Measurements from ENCODE around the gene ABHD8.

ABHD8 gene

GRCh38 chr19:17333611-17334413 lies 30.6 kb upstream of the ABHD8 start:
- TF ChIP-seq CTCF (IDR thresholded peaks at IDR 0.05; ENCODE audit: low read depth, low read length, missing control alignments): no peak
- no peak for DNase-seq (ENCODE audit: low read depth)
- peak overlapping the region; percentile 76 for H3K4me3 ChIP-seq (ENCODE audit: low read depth, low read length)

- DNase-seq (ENCODE audit: low read depth): no peak
- TF ChIP-seq CTCF (IDR thresholded peaks at IDR 0.05; ENCODE audit: low read depth, low read length, missing control alignments): no peak
- no peak overlapping the region for H3K4me3 ChIP-seq (ENCODE audit: low read depth, low read length)
Observed at GRCh38 chr19:17332677-17333581, 29.7 kb upstream of the ABHD8 start.

- TF ChIP-seq CTCF (IDR thresholded peaks at IDR 0.05; ENCODE audit: low read depth, low read length, missing control alignments): no peak
- DNase-seq (ENCODE audit: low read depth): no peak
Observed at GRCh38 chr19:17332360-17332676, 29.1 kb upstream of the ABHD8 start.

GRCh38 chr19:17331045-17331558 lies 27.9 kb upstream of the ABHD8 start:
- DNase-seq (ENCODE audit: low read depth): no peak
- TF ChIP-seq CTCF (IDR thresholded peaks at IDR 0.05; ENCODE audit: low read depth, low read length, missing control alignments): no peak
- H3K4me3 ChIP-seq (ENCODE audit: low read depth, low read length): no peak overlapping the region

More at GRCh38 chr19:17332360-17332676, 29.1 kb upstream of the ABHD8 start:
- no peak overlapping the region for H3K4me3 ChIP-seq (ENCODE audit: low read depth, low read length)

- no peak for TF ChIP-seq CTCF (IDR thresholded peaks at IDR 0.05; ENCODE audit: low read depth, low read length, missing control alignments)
- H3K4me3 ChIP-seq (ENCODE audit: low read depth, low read length): no peak overlapping the region
- no peak for DNase-seq (ENCODE audit: low read depth)
Observed at GRCh38 chr19:17330262-17331044, 27.2 kb upstream of the ABHD8 start.

- H3K4me3 ChIP-seq (ENCODE audit: low read depth, low read length): no peak overlapping the region
- no peak for DNase-seq (ENCODE audit: low read depth)
- no peak for TF ChIP-seq CTCF (IDR thresholded peaks at IDR 0.05; ENCODE audit: low read depth, low read length, missing control alignments)
Observed at GRCh38 chr19:17329366-17330261, 26.4 kb upstream of the ABHD8 start.
